Activated CD4-positive, alpha-beta T cell treated with anti-CD3 and anti-CD28 coated beads for 36 hours (primary cell): ENCODE measurements around the gene NFIX. TPM values are rescaled to one million over a fixed set of nuclear protein-coding genes. Genes with fewer than 3 reads are reported as not detected.
"Not testable (repeated sequence)": the region's sequence is repeated elsewhere in the genome, so short reads cannot be mapped to it uniquely, and the experiment has no call there.

Experiments used
- ATAC-seq: fragments of 200-7000 bp; cut with Tn5 transposase; one replicate; pipeline ENCODE4 v1.10.0; 2021; ENCODE audit warnings: mild to moderate bottlenecking, moderate library complexity
- CTCF ChIA-PET: fragments of 350-600 bp; sonication (Branson Sonifier 250); formaldehyde crosslinking; loops from one replicate; lab custom pipeline; 2021; ENCODE audit warnings: antibody characterized with exemption; lab: Charles Lee
- POLR2A ChIA-PET: fragments of 350-600 bp; sonication (Branson Sonifier 250); formaldehyde crosslinking; loops from one replicate; lab custom pipeline; 2021; ENCODE audit warnings: antibody characterized with exemption, inconsistent platforms; lab: Charles Lee
- DNase-seq: peaks from one replicate; pipeline ENCODE4 v3.0.0-alpha.2; 2020
- H3K27ac Mint-ChIP-seq: one replicate; pipeline ENCODE4 v1.8.0; 2021; ENCODE audit warnings: mixed read lengths
- H3K27me3 Mint-ChIP-seq: one replicate; pipeline ENCODE4 v1.8.0; 2021; ENCODE audit warnings: mixed read lengths
- H3K36me3 Mint-ChIP-seq: one replicate; pipeline ENCODE4 v1.8.0; 2021; ENCODE audit warnings: low read depth, mixed read lengths
- H3K4me1 Mint-ChIP-seq: one replicate; pipeline ENCODE4 v1.8.0; 2021; ENCODE audit warnings: mixed read lengths
- H3K4me3 Mint-ChIP-seq: one replicate; pipeline ENCODE4 v1.8.0; 2021; ENCODE audit warnings: mild to moderate bottlenecking, moderate library complexity, mixed read lengths
- H3K9me3 Mint-ChIP-seq: one replicate; pipeline ENCODE4 v1.8.0; 2021; ENCODE audit warnings: low read depth, mixed read lengths
- intact Hi-C, 2 experiments: fragments of 100-400 bp; cut with DNase I in 1 of 2; cut with micrococcal nuclease in 1 of 2; formaldehyde crosslinking; loops; one replicate each; pipeline versions ENCODE4 v1.14.2 to v1.15.1; 2022 to 2024; cut with DNase I, micrococcal nuclease
- total RNA-seq, 2 experiments: library from RNA; stranded (reverse); gene quantifications; one replicate each; pipeline ENCODE4 v1.2.3, GENCODE V29; 2021

Gene NFIX
- total RNA-seq, 2 experiments from 2014 or later = 4.3 to 4.8 TPM

DNA sequence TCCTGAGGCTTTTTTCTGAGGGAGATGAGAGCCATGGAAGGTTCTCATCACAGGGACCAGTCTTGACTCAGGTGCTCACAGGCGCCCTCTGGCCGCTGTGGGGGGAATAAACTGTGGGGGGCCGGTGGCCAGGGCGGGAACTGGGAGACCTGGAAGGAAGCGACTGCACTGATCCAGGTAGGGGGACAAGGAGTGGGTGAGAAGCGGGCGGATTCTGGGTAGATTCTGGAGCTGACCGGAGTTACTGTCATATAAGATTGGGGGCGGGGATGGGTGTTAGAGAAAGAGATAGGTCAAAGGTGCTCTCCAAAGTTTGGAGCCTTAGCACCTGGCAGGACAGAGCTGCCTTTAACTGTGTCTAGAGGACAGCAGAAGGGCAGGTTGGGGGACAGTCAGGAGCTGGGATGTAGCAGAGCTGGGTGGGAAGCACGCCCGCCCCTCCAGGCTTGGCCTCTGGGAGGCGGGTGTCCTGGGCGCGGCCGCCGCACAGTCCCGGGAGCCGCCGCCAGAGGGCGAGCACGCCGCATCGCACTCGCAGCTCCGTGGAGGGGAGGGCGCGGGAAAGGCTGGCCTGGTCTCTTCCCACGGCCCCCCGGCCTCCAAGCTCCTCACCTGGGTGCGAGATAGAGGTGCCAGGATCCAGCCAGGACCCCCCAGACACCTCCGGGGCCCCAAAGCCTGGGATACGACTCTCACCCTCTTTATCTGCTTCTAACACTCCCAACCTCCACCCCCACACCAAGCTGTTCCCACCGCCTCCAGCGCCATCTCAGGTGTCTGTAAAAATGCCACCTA, 30.1 kb upstream of the NFIX start:
- no peaks in the 10 kb centered on the region for H3K36me3 Mint-ChIP-seq
- intact Hi-C loops = loop anchor here (1.0 to 2.0 kb wide), 5 partner anchors 18 to 128 kb away; partner anchors contain the start of genes FARSA (in 1 of the 2) and GCDH (in 1 of the 2)
- peak; percentile 92 for ATAC-seq
- peak overlapping the region; percentile 73 for H3K4me3 Mint-ChIP-seq
- no peaks in the 10 kb centered on the region for H3K27me3 Mint-ChIP-seq
- peak; percentile 91 for DNase-seq
- peak overlapping the region; percentile 89 for H3K27ac Mint-ChIP-seq
- peaks cover 11% of the 10 kb centered on the region for H3K4me1 Mint-ChIP-seq
- H3K9me3 Mint-ChIP-seq = no peaks in the 10 kb centered on the region
- ChIA-PET CTCF (interaction anchor here (0.6 to 3.4 kb wide), 70 partner anchors 8 to 1107 kb away, joined by 3 to 61 read pairs (median 4); partner anchors contain the start of genes CALR, DNASE2, FARSA and GADD45GIP1), POLR2A (interaction anchor here (0.6 to 1.2 kb wide), 8 partner anchors 9 to 271 kb away, joined by 3 to 5 read pairs (median 3); no protein-coding TSS in a partner anchor)

GRCh38 chr19:12965812-12966135, 29.5 kb upstream of the NFIX start:
- DNase-seq = no peak
- H3K4me3 Mint-ChIP-seq = peak overlapping the region; percentile 73
- no peak for ATAC-seq
- POLR2A ChIA-PET = interaction anchor here (0.6 to 1.2 kb wide), 7 partner anchors 10 to 166 kb away, joined by 3 to 5 read pairs (median 3); no protein-coding TSS in a partner anchor
- no peaks in the 10 kb centered on the region for H3K27me3 Mint-ChIP-seq
- CTCF ChIA-PET = interaction anchor here (0.6 to 3.4 kb wide), 68 partner anchors 7 to 1106 kb away, joined by 3 to 61 read pairs (median 4); partner anchors contain the start of genes CALR, DNASE2, FARSA and GADD45GIP1
- H3K27ac Mint-ChIP-seq = peak overlapping the region; percentile 58
- no peaks in the 10 kb centered on the region for H3K36me3 Mint-ChIP-seq
- H3K9me3 Mint-ChIP-seq = no peaks in the 10 kb centered on the region
- H3K4me1 Mint-ChIP-seq = peaks cover 15% of the 10 kb centered on the region
- intact Hi-C loops = loop anchor here (1.0 to 2.0 kb wide), 5 partner anchors 18 to 128 kb away; partner anchors contain the start of genes FARSA (in 1 of the 2) and GCDH (in 1 of the 2)

DNA sequence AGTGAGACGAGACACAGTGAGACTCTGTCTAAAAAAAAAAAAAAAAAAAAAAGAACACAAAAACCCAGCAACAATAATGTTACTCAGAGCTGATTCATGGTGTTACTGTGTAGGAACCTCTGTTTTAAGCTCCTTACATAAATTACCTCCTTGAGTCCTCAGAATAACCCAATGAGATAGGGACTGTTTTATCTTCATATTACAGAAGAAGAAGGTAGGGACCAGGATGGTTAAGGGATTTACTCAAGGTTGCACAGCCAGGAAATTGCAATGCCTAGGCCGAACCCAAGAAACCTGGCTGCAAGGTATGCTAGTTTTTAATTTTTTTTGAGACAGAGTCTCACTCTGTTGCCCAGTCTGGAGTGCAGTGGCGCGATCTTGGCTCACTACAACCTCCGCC, 27.4 kb upstream of the NFIX start:
- Mint-ChIP-seq H3K4me3 (no peak overlapping the region), H3K9me3 (no peaks in the 10 kb centered on the region), H3K4me1 (peaks cover 15% of the 10 kb centered on the region), H3K27ac (no peak overlapping the region), H3K27me3 (no peaks in the 10 kb centered on the region), H3K36me3 (no peaks in the 10 kb centered on the region)
- CTCF ChIA-PET = interaction anchor here (0.6 to 3.4 kb wide), 7 partner anchors 10 to 1748 kb away, joined by 3 to 61 read pairs (median 4); no protein-coding TSS in a partner anchor
- DNase-seq (no peak), ATAC-seq (no peak)
- intact Hi-C loops = no loop called here
- POLR2A ChIA-PET = interaction anchor here (0.5 to 0.7 kb wide), 2 partner anchors 13 to 75 kb away, joined by 3 to 10 read pairs; no protein-coding TSS in a partner anchor

GRCh38 chr19:12969292-12969988, 25.8 kb upstream of the NFIX start, which contains the start of gene DAND5:
DAND5 (plus strand) TSS chr19:12969576; CDS start chr19:12969661, 85 bp downstream.
- Mint-ChIP-seq H3K4me3 (no peak within 1 kb of the TSS), H3K36me3 (no peaks in the 10 kb centered on the region), H3K4me1 (peaks cover 15% of the 10 kb centered on the region), H3K27ac (no peak within 1 kb of the TSS), H3K27me3 (no peaks in the 10 kb centered on the region), H3K9me3 (no peaks in the 10 kb centered on the region)
- CTCF ChIA-PET = interaction anchor here (0.8 to 1.0 kb wide), 2 partner anchors 8 to 125 kb away, joined by 3 to 4 read pairs; no protein-coding TSS in a partner anchor
- ATAC-seq (no peak), DNase-seq (no peak)
- intact Hi-C loops = no loop called here
- POLR2A ChIA-PET = no interaction called here

- H3K4me1 Mint-ChIP-seq = peaks cover 10% of the 10 kb centered on the region
- CTCF ChIA-PET = interaction anchor here (1.0 kb wide), 1 partner anchor 7 kb away, joined by 3 read pairs; no protein-coding TSS in a partner anchor
- no peak overlapping the region for H3K27ac Mint-ChIP-seq
- no peaks in the 10 kb centered on the region for H3K9me3 Mint-ChIP-seq
- H3K4me3 Mint-ChIP-seq = no peak overlapping the region
- intact Hi-C loops = no loop called here
- POLR2A ChIA-PET = no interaction called here
- DNase-seq = no peak
- no peak for ATAC-seq
- no peaks in the 10 kb centered on the region for H3K27me3 Mint-ChIP-seq
- no peaks in the 10 kb centered on the region for H3K36me3 Mint-ChIP-seq
These were observed 25.0 kb upstream of the NFIX start for GRCh38 chr19:12970070-12970820.

DNA sequence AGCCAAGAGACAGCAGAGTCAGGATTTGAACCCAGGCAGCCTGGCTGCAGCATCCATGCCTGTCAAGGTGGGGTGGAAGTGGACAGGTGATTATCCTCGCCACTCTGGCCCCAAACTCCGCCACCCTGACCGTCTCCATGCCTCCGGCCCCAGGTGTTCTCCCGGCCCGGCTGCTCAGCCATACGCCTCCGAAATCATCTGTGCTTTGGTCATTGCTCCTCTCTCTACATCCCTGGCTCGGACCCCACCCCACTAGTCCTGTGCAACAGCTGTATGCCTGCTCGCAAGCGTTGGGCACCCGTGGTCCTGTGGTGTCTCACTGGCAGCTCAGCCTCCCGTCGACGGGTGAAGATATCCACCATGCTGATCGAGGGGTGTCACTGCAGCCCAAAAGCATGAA, 22.0 kb upstream of the NFIX start:
- peaks cover 8% of the 10 kb centered on the region for H3K4me1 Mint-ChIP-seq
- ChIA-PET POLR2A (interaction anchor here (0.6 kb wide), 1 partner anchor 559 kb away, joined by 3 read pairs; no protein-coding TSS in a partner anchor), CTCF (interaction anchor here (0.6 to 0.8 kb wide), 2 partner anchors 8 to 96 kb away, joined by 3 to 4 read pairs; no protein-coding TSS in a partner anchor)
- H3K27me3 Mint-ChIP-seq = peaks cover 7% of the 10 kb centered on the region
- no peak for ATAC-seq
- no peak overlapping the region for H3K27ac Mint-ChIP-seq
- no peaks in the 10 kb centered on the region for H3K36me3 Mint-ChIP-seq
- no peaks in the 10 kb centered on the region for H3K9me3 Mint-ChIP-seq
- DNase-seq = no peak
- no peak overlapping the region for H3K4me3 Mint-ChIP-seq
- intact Hi-C loops = no loop called here

DNA sequence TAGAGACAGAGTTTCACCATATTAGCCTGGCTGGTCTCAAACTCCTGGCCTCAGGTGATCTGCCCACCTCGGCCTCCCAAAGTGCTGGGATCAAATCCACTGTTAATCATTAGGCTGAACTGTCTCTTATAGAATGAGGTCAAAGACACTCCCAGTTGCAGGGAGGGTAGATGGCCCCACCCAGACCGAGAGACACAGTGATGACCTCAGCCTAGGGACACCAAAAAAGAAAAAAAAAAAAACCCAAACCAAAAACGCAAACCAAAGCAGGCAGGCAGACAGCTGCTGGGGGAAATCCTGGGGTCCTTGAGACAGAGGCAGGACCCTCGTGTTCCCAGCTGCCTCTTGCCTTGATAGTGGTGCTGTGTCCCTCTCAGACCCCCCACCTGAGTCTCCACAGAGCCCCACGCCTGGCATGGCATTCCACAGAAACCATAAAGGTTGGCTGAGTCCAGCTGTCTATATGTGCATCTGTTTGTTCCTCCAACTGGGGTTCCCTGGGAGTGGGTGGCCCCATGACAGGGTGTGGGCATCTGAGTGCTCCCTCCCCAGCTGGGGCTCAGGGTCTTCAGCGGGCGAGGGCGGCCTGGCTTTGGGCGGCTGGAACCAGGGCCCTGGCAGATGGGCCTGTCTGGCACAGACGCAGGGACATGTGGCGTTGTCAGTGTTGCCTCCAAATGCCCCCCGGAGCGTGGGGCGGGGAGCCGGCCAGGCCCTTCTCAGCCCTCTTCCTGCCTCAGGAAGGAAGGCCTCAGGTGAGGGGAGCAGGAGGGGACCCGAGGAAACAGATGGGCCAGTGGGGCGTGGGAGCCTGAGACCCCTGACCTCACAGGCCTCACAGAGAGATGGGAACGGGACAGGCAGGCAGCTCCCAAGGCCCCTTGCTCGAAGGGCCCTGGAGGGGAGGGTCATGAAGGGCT, 20.7 kb upstream of the NFIX start:
- Mint-ChIP-seq H3K4me1 (peaks cover 8% of the 10 kb centered on the region), H3K9me3 (no peaks in the 10 kb centered on the region), H3K27me3 (peaks cover 7% of the 10 kb centered on the region), H3K27ac (no peak overlapping the region), H3K36me3 (no peaks in the 10 kb centered on the region), H3K4me3 (no peak overlapping the region)
- POLR2A ChIA-PET = interaction anchor here (1.6 kb wide), 1 partner anchor 9 kb away, joined by 5 read pairs; no protein-coding TSS in a partner anchor
- DNase-seq (no peak), ATAC-seq (no peak)
- CTCF ChIA-PET = interaction anchor here (1.8 to 6.2 kb wide), 2 partner anchors 9 to 120 kb away, joined by 10 to 98 read pairs; no protein-coding TSS in a partner anchor
- intact Hi-C loops = loop anchor here (5.0 kb wide), 4 partner anchors 58 to 613 kb away; no protein-coding TSS in a partner anchor

GRCh38 chr19:12975221-12975741, 20.0 kb upstream of the NFIX start:
- Mint-ChIP-seq H3K27ac (no peak overlapping the region), H3K4me3 (no peak overlapping the region), H3K27me3 (peaks cover 7% of the 10 kb centered on the region), H3K9me3 (no peaks in the 10 kb centered on the region), H3K36me3 (no peaks in the 10 kb centered on the region), H3K4me1 (peaks cover 3% of the 10 kb centered on the region)
- CTCF ChIA-PET = interaction anchor here (1.8 to 6.2 kb wide), 3 partner anchors 10 to 119 kb away, joined by 10 to 117 read pairs (median 98); no protein-coding TSS in a partner anchor
- intact Hi-C loops = loop anchor here (5.0 kb wide), 4 partner anchors 57 to 612 kb away; no protein-coding TSS in a partner anchor
- POLR2A ChIA-PET = interaction anchor here (1.6 kb wide), 1 partner anchor 10 kb away, joined by 5 read pairs; no protein-coding TSS in a partner anchor
- DNase-seq = no peak
- no peak for ATAC-seq

DNA sequence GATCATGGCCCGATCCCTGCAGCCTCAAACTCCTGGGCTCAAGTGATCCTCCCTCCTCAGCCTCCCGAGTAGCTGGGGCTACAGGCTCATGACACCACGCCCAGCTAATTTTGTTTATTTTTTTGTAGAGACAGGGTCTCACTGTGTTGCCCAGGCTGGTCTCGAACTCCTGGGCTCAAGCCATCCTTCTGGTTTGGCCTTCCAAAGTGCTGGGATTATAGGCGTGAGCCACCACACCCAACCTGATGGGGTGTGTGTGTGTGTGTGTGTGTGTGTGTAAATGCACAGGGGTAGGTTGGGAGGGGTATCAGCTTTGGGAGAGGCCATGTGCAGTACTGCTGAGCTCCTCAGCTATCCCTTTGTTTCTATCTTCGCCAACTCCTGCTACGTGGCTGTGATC, 19.2 kb upstream of the NFIX start:
- intact Hi-C loops = loop anchor here (5.0 kb wide), 4 partner anchors 56 to 611 kb away; no protein-coding TSS in a partner anchor
- POLR2A ChIA-PET = interaction anchor here (1.6 kb wide), 1 partner anchor 11 kb away, joined by 5 read pairs; no protein-coding TSS in a partner anchor
- not testable (repeated sequence) for H3K27ac Mint-ChIP-seq, H3K36me3 Mint-ChIP-seq, H3K4me1 Mint-ChIP-seq, H3K9me3 Mint-ChIP-seq, H3K27me3 Mint-ChIP-seq, H3K4me3 Mint-ChIP-seq, ATAC-seq, DNase-seq
- CTCF ChIA-PET = interaction anchor here (0.5 to 6.2 kb wide), 13 partner anchors 10 to 613 kb away, joined by 3 to 117 read pairs (median 4); no protein-coding TSS in a partner anchor
